Ishikawa (cell line): ENCODE data around the gene HOXA9.

Experiments used
- CEBPB ChIP-seq: IDR thresholded peaks from 2 replicates; pipeline ENCODE4 v1.6.1; 2012
- CREB1 ChIP-seq: IDR thresholded peaks from 2 replicates; pipeline ENCODE4 v1.6.1; 2012; ENCODE audit warnings: low read depth
- EGR1 ChIP-seq: IDR thresholded peaks from 2 replicates; pipeline ENCODE4 v1.6.1; 2012
- EP300 ChIP-seq: IDR thresholded peaks from 2 replicates; pipeline ENCODE4 v1.6.1; 2012; ENCODE audit warnings: borderline replicate concordance
- FOXM1 ChIP-seq: IDR thresholded peaks from 2 replicates; pipeline ENCODE4 v1.6.1; 2012; ENCODE audit warnings: low read depth, borderline replicate concordance
- MAX ChIP-seq: IDR thresholded peaks from 2 replicates; pipeline ENCODE4 v1.6.1; 2012
- NFIC ChIP-seq: IDR thresholded peaks from 2 replicates; pipeline ENCODE4 v1.6.1; 2012
- RAD21 ChIP-seq: IDR thresholded peaks from 2 replicates; pipeline ENCODE4 v1.6.1; 2012; ENCODE audit warnings: low read depth
- REST ChIP-seq: IDR thresholded peaks from 2 replicates; pipeline ENCODE4 v1.6.1; 2012; ENCODE audit warnings: low read depth, mild to moderate bottlenecking
- TAF1 ChIP-seq: IDR thresholded peaks from 2 replicates; pipeline ENCODE4 v1.6.1; 2012; ENCODE audit warnings: low read depth, mild to moderate bottlenecking
- TCF12 ChIP-seq: IDR thresholded peaks from 2 replicates; pipeline ENCODE4 v1.6.1; 2012; ENCODE audit warnings: low read depth
- TEAD4 ChIP-seq: IDR thresholded peaks from 2 replicates; pipeline ENCODE4 v1.6.1; 2012
- YY1 ChIP-seq: IDR thresholded peaks from 2 replicates; pipeline ENCODE4 v1.6.1; 2012; ENCODE audit warnings: low read depth
- ZBTB7A ChIP-seq: IDR thresholded peaks from 2 replicates; pipeline ENCODE4 v1.6.1; 2012; ENCODE audit warnings: low read depth
- TF ChIP-seq, protein P1 (sequence below): IDR thresholded peaks from 2 replicates; pipeline ENCODE4 v1.6.1; 2012

Gene HOXA9

DNA sequence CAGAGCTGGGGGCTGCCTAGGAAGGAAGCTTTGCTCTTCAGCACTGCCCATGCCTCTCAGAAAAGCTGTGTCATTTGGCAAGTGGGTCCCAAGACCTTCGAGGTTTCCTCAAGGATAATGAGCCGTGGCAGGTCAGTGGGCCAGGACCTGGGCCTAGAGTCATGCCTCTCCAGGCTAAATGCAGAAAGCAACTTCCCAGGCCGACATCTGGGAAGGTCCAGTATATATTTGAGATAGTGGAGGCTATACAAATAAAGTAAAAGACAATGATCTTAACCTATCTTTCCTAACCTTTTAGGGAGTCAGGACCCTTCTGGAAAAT, 11.1 kb upstream of the HOXA9 start:
- TF ChIP-seq MAX = no peak

DNA sequence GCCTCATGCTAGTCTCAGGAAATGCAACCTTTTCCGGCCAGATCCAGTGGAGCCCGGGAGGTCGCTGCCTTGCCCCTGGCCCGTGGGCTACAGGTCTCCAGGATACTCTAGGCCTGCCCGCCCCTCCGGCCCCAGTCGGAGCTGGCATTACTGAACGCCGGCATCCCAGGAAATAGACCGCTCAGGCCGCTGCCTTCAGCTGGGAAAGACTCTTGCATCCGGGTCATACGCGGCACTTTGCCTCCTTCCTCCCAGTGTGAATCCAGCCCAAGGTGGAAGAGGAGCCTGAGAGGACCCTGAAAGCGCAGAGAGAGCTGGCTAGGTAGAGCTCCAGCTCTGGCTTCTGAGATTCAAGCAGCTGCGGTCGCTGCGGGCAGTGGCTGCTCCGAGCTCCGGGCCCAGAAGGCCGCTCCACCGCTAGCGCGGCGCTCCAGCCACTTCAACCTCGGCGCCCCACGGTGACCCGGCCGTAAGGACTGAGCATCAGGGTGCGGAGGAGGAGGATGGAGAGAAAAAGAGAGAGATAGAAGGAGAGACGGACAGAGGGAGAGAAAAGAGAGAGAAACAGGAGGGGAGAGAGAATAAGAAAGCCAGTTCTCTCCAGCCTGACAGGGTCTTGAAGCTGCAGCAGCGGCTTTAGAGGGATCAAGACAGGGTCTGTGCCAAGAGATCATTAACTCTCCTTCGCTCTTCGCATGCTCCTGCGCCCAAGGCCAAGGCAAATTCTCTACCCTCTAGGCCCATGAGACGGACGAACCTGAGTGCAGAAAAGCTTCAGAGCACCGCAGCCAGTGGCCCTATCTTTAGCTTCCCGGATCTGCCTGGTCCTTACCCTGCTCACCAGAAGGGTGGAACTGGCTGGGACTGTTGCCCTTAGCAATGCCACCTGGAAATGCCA, 10.5 kb upstream of the HOXA9 start:
- TF ChIP-seq REST = no peak
- TF ChIP-seq TAF1 = no peak
- no peak for TF ChIP-seq RAD21

- TF ChIP-seq REST (no peak), RAD21 (no peak), TCF12 (no peak), CEBPB (no peak), MAX (no peak), CREB1 (no peak), YY1 (no peak), EP300 (no peak), NFIC (no peak), EGR1 (no peak), FOXM1 (no peak), TAF1 (no peak)
- TF ChIP-seq, protein P1, sequence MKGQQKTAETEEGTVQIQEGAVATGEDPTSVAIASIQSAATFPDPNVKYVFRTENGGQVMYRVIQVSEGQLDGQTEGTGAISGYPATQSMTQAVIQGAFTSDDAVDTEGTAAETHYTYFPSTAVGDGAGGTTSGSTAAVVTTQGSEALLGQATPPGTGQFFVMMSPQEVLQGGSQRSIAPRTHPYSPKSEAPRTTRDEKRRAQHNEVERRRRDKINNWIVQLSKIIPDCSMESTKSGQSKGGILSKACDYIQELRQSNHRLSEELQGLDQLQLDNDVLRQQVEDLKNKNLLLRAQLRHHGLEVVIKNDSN = no peak
Measured at GRCh38 chr7:27174874-27175625, 9.7 kb upstream of the HOXA9 start.

- TF ChIP-seq ZBTB7A (peak; percentile 13; the same call in 1 of the 2 replicates), TCF12 (no peak)
Measured at GRCh38 chr7:27173956-27174873, 8.9 kb upstream of the HOXA9 start, which contains the start of gene HOXA10. HOXA10 (minus strand) TSS chr7:27174320; CDS start chr7:27174306, 14 bp downstream.

DNA sequence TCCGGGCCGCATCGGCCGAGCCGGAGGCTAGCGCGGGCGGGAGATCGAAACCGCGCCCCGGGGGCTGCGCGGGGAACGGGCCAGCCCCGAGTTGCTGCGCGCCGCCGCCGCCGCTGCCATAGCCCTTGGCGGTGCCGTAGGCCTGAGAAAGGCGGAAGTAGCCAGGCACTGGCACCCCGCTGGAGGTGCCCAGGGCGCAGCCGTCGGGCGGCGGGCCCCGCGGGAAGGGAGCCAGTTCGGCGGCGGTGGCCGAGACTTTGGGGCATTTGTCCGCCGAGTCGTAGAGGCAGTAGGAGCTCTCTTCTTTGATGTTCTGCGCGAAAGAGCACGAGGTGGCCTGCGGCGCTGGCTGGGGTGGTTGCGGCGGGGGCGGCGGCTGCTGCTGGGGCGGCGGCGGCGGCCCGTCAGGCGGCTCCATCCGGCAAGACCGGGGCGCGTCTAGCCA, 8.2 kb upstream of the HOXA9 start:
- TF ChIP-seq ZBTB7A (no peak), CREB1 (no peak), CEBPB (no peak), TEAD4 (no peak), REST (no peak), RAD21 (no peak), EGR1 (no peak; the same call in 1 of the 2 replicates), FOXM1 (no peak), TAF1 (peak; percentile 62; the same call in 1 of the 2 replicates), MAX (peak; percentile 71), EP300 (peak; percentile 35), TCF12 (no peak), NFIC (peak; percentile 50), YY1 (peak; percentile 58; the same call in 1 of the 2 replicates)
- TF ChIP-seq, protein P1 = no peak; the same call in 1 of the 2 replicates
